C1 segment of cervical spinal cord (tissue), 14 donors: Measurements from ENCODE around the gene MAPT.
A peak's percentile ranks its signal among the peaks of the same experiment; 100 is the strongest.
"Not testable (repeated sequence)": the region's sequence is repeated elsewhere in the genome, so short reads cannot be mapped to it uniquely, and the experiment has no call there.

Source experiments
- DNase-seq, 14 donors: peaks; one replicate each; lab custom pipeline; 2025; lab: John Stamatoyannopoulos, UW

MAPT gene

GRCh38 chr17:45949755-45950320 lies 55.5 kb downstream of the MAPT start:
- no peak for DNase-seq

- peak in 2 of 14 donors; percentile 22 to 34 for DNase-seq
These were observed 56.5 kb downstream of the MAPT start for GRCh38 chr17:45950888-45951287.

- DNase-seq: no peak
These were observed 57.0 kb downstream of the MAPT start for GRCh38 chr17:45951403-45951802.

GRCh38 chr17:45951941-45952340 lies 57.6 kb downstream of the MAPT start:
- DNase-seq: no peak

GRCh38 chr17:45952814-45953320 lies 58.5 kb downstream of the MAPT start:
- no peak for DNase-seq

GRCh38 chr17:45953561-45953960 lies 59.2 kb downstream of the MAPT start:
- peak in 2 of 14 donors; percentile 20 to 64 for DNase-seq

GRCh38 chr17:45954914-45955313 lies 60.6 kb downstream of the MAPT start:
- peak in 2 of 14 donors; percentile 29 to 49 for DNase-seq

- no peak for DNase-seq
These were observed 61.0 kb downstream of the MAPT start for GRCh38 chr17:45955326-45955725.

- no peak for DNase-seq
These were observed 61.7 kb downstream of the MAPT start for GRCh38 chr17:45956090-45956489.

- DNase-seq: not testable (repeated sequence)
These were observed 62.4 kb downstream of the MAPT start for GRCh38 chr17:45956746-45957145.

- no peak for DNase-seq
These were observed 64.0 kb downstream of the MAPT start for GRCh38 chr17:45958307-45958706.

- DNase-seq: no peak
These were observed 64.8 kb downstream of the MAPT start for GRCh38 chr17:45958994-45959665.

- no peak for DNase-seq
These were observed 66.0 kb downstream of the MAPT start for GRCh38 chr17:45960311-45960710.

- DNase-seq: no peak
These were observed 66.9 kb downstream of the MAPT start for GRCh38 chr17:45961206-45961605.

GRCh38 chr17:45962221-45962972 lies 68.0 kb downstream of the MAPT start:
- no peak for DNase-seq

GRCh38 chr17:45963283-45963682 lies 68.9 kb downstream of the MAPT start:
- DNase-seq: no peak

GRCh38 chr17:45963889-45964288 lies 69.5 kb downstream of the MAPT start:
- peak in 1 of 14 donors; percentile 41 for DNase-seq

GRCh38 chr17:45964634-45965033 lies 70.3 kb downstream of the MAPT start:
- DNase-seq: no peak

- peak in 1 of 14 donors; percentile 43 for DNase-seq
These were observed 71.5 kb downstream of the MAPT start for GRCh38 chr17:45965812-45966211.

GRCh38 chr17:45966606-45967280 lies 72.4 kb downstream of the MAPT start:
- no peak for DNase-seq

- DNase-seq: no peak
These were observed 73.0 kb downstream of the MAPT start for GRCh38 chr17:45967378-45967777.

- no peak for DNase-seq
These were observed 74.4 kb downstream of the MAPT start for GRCh38 chr17:45968732-45969131.
